ENCODE data around the gene SCARB1.

GRCh38 chr12:124856132-124856841 lies 7.4 kb downstream of the SCARB1 start:
- TF ChIP-seq CTCF (conservative IDR thresholded peaks at IDR 0.05 in 1 of 2, IDR thresholded peaks at IDR 0.05 in 1 of 2; ENCODE audit: low read depth in 1 of 2, low read length in 2 of 2) (no peak), EZH2 (IDR thresholded peaks at IDR 0.05; ENCODE audit: low read length, missing control alignments) (no peak)
